ENCODE data around the gene ZNF519. TPM values are rescaled to one million over a fixed set of nuclear protein-coding genes. Genes with fewer than 3 reads are reported as not detected.
A peak's percentile ranks its signal among the peaks of the same experiment; 100 is the strongest.

ZNF519 gene
- total and polyA plus RNA-seq, 2 donors (not counting 1 experiment from before 2014, with no cell fraction given): 2.0 to 2.8 TPM

DNA sequence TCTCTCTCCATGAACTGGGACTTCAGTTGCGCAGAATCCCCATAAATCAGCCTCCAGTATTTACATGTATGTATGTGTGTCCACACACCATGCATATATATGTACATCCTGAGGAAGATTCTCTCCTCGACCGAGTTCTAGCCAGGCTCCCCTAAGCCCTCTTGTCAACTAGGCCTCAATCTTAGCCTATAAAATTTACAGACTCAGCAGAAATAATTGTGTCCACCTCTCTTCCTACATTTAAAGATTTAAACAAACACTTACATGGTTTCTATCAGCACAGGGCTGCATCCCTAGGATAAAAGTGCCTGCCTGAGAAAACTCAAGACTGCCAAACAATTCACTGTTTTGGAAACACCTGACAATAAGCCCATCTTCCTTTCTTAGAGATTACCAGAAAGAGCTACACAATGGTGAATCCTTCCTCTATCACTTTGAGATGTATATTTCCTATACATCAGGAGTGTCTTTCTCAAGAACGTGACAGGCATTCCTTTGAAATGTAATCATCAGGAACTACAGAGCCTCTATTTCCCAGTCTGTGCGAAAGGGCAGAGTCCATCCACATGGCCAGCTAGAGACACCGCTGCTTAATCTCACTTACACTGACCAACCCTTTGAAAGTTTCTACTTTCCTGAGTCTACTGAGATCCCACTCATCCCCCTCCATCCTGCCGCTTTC, 39.5 kb downstream of the ZNF519 start:
- no peaks in the 10 kb centered on the region for H3K79me2 ChIP-seq (ENCODE audit: control insufficient read depth, insufficient read depth, low read length)
- H3K9ac ChIP-seq (ENCODE audit: insufficient read depth, low read length): no peak overlapping the region
- TF ChIP-seq, protein P1, sequence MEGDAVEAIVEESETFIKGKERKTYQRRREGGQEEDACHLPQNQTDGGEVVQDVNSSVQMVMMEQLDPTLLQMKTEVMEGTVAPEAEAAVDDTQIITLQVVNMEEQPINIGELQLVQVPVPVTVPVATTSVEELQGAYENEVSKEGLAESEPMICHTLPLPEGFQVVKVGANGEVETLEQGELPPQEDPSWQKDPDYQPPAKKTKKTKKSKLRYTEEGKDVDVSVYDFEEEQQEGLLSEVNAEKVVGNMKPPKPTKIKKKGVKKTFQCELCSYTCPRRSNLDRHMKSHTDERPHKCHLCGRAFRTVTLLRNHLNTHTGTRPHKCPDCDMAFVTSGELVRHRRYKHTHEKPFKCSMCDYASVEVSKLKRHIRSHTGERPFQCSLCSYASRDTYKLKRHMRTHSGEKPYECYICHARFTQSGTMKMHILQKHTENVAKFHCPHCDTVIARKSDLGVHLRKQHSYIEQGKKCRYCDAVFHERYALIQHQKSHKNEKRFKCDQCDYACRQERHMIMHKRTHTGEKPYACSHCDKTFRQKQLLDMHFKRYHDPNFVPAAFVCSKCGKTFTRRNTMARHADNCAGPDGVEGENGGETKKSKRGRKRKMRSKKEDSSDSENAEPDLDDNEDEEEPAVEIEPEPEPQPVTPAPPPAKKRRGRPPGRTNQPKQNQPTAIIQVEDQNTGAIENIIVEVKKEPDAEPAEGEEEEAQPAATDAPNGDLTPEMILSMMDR (conservative IDR thresholded peaks at IDR 0.05 in 1 of 2, IDR thresholded peaks at IDR 0.05 in 1 of 2; ENCODE audit: low read depth in 1 of 2, low read length in 2 of 2): no peak
- no peak for TF ChIP-seq EZH2 (IDR thresholded peaks at IDR 0.05; ENCODE audit: low read length, missing control alignments)
- no peak overlapping the region for H3K4me2 ChIP-seq (ENCODE audit: extremely low read depth, insufficient read depth, low read length)
- no peaks in the 10 kb centered on the region for H3K36me3 ChIP-seq (ENCODE audit: control insufficient read depth, insufficient read depth, low read length)
- DNase-seq (ENCODE audit: low read depth in 2 of 2): no peak
- H2AFZ ChIP-seq (ENCODE audit: low read length): no peak overlapping the region
- H3K27ac ChIP-seq (ENCODE audit: insufficient read depth, low read length): no peak overlapping the region
- H3K4me3 ChIP-seq (replicated peaks in 1 of 4; ENCODE audit: control extremely low read depth in 1 of 4, insufficient read depth in 1 of 4, low read depth in 3 of 4, low read length in 4 of 4): no peak overlapping the region
- no peaks in the 10 kb centered on the region for H3K4me1 ChIP-seq (ENCODE audit: control insufficient read depth, extremely low read depth, insufficient read depth, low read length)
- no peaks in the 10 kb centered on the region for H4K20me1 ChIP-seq (ENCODE audit: control insufficient read depth, extremely low read depth, insufficient read depth, low read length)
- H3K9me3 ChIP-seq (ENCODE audit: control insufficient read depth, insufficient read depth, low read depth, low read length): no peaks in the 10 kb centered on the region
- H3K27me3 ChIP-seq (ENCODE audit: control insufficient read depth, insufficient read depth, low read length): no peaks in the 10 kb centered on the region

DNA sequence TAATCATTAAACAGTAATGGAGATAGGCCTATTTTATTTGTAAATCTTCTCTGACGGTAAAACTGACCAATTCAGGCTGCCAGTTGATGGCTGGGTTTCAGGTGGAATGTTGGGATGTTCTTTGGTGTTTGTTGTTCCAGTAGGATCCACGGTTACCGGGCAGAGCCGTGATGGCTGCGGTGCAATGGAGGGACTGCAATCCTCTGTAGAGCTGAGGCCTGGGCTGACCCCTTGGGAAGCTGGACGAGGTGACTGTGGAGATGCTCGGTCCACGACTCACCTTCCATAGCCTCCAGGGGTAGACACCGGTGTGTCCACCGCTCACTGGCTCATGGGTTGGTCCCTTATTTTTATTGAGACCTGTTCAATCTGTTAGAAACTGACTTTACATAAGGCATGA, 42.5 kb downstream of the ZNF519 start:
- Histone ChIP-seq H3K4me1 (ENCODE audit: control insufficient read depth, extremely low read depth, insufficient read depth, low read length) (no peaks in the 10 kb centered on the region), H3K79me2 (ENCODE audit: control insufficient read depth, insufficient read depth, low read length) (no peaks in the 10 kb centered on the region), H2AFZ (ENCODE audit: low read length) (no peak overlapping the region), H4K20me1 (ENCODE audit: control insufficient read depth, extremely low read depth, insufficient read depth, low read length) (no peaks in the 10 kb centered on the region), H3K9ac (ENCODE audit: insufficient read depth, low read length) (no peak overlapping the region), H3K27ac (ENCODE audit: insufficient read depth, low read length) (no peak overlapping the region), H3K27me3 (ENCODE audit: control insufficient read depth, insufficient read depth, low read length) (no peaks in the 10 kb centered on the region), H3K4me3 (replicated peaks in 1 of 4; ENCODE audit: control extremely low read depth in 1 of 4, insufficient read depth in 1 of 4, low read depth in 3 of 4, low read length in 4 of 4) (no peak overlapping the region), H3K4me2 (ENCODE audit: extremely low read depth, insufficient read depth, low read length) (no peak overlapping the region), H3K9me3 (ENCODE audit: control insufficient read depth, insufficient read depth, low read depth, low read length) (no peaks in the 10 kb centered on the region), H3K36me3 (ENCODE audit: control insufficient read depth, insufficient read depth, low read length) (no peaks in the 10 kb centered on the region)
- TF ChIP-seq, protein P1 (conservative IDR thresholded peaks at IDR 0.05 in 1 of 2, IDR thresholded peaks at IDR 0.05 in 1 of 2; ENCODE audit: low read depth in 1 of 2, low read length in 2 of 2): no peak
- no peak for TF ChIP-seq EZH2 (IDR thresholded peaks at IDR 0.05; ENCODE audit: low read length, missing control alignments)
- peak in 1 of 2 donors; percentile 5 for DNase-seq (ENCODE audit: low read depth in 2 of 2)

DNA sequence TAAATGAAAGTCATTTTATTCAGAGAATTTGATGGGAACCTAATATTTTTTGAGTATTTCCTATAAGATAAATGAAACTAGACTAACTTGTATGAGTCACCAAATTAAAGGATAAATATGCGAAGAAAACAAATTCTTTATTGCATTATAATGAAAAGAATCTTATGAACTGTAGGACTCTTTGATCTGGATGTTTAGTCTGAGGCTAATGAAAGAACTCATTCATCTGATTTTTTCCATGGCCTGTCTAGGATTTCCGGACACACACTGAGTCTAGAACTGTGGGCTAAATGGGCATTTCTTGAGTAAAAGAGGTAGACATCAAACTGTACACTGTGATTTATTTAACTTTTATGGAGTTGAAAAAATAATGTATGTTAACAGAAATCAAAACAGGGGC, 43.0 kb downstream of the ZNF519 start:
- Histone ChIP-seq H2AFZ (ENCODE audit: low read length) (no peak overlapping the region), H3K4me3 (replicated peaks in 1 of 4; ENCODE audit: control extremely low read depth in 1 of 4, insufficient read depth in 1 of 4, low read depth in 3 of 4, low read length in 4 of 4) (no peak overlapping the region), H3K9ac (ENCODE audit: insufficient read depth, low read length) (no peak overlapping the region), H3K27me3 (ENCODE audit: control insufficient read depth, insufficient read depth, low read length) (no peaks in the 10 kb centered on the region), H3K36me3 (ENCODE audit: control insufficient read depth, insufficient read depth, low read length) (no peaks in the 10 kb centered on the region), H3K27ac (ENCODE audit: insufficient read depth, low read length) (no peak overlapping the region), H3K4me2 (ENCODE audit: extremely low read depth, insufficient read depth, low read length) (no peak overlapping the region), H4K20me1 (ENCODE audit: control insufficient read depth, extremely low read depth, insufficient read depth, low read length) (no peaks in the 10 kb centered on the region), H3K9me3 (ENCODE audit: control insufficient read depth, insufficient read depth, low read depth, low read length) (no peaks in the 10 kb centered on the region), H3K4me1 (ENCODE audit: control insufficient read depth, extremely low read depth, insufficient read depth, low read length) (no peaks in the 10 kb centered on the region), H3K79me2 (ENCODE audit: control insufficient read depth, insufficient read depth, low read length) (no peaks in the 10 kb centered on the region)
- TF ChIP-seq EZH2 (IDR thresholded peaks at IDR 0.05; ENCODE audit: low read length, missing control alignments): no peak
- TF ChIP-seq, protein P1 (conservative IDR thresholded peaks at IDR 0.05 in 1 of 2, IDR thresholded peaks at IDR 0.05 in 1 of 2; ENCODE audit: low read depth in 1 of 2, low read length in 2 of 2): no peak
- DNase-seq (ENCODE audit: low read depth in 2 of 2): peak in 1 of 2 donors; percentile 14
